GM12864 (cell line): ENCODE data around the gene F11R.

ENCODE experiments used
- DNase-seq: peaks from one replicate; pipeline ENCODE4 v3.0.0-alpha.2; 2011; ENCODE audit warnings: low read depth
- H3K4me3 ChIP-seq: 2 replicates; pipeline ENCODE4 v1.5.1; 2011; ENCODE audit warnings: mild to moderate bottlenecking, low read depth, low read length, control low read depth
- CTCF ChIP-seq: IDR thresholded peaks from 2 replicates; pipeline ENCODE4 v1.5.1; 2011; ENCODE audit warnings: low read depth, mild to moderate bottlenecking, moderate library complexity, low read length, control low read depth, inconsistent platforms; ENCODE audit errors: missing control alignments

The F11R gene

DNA sequence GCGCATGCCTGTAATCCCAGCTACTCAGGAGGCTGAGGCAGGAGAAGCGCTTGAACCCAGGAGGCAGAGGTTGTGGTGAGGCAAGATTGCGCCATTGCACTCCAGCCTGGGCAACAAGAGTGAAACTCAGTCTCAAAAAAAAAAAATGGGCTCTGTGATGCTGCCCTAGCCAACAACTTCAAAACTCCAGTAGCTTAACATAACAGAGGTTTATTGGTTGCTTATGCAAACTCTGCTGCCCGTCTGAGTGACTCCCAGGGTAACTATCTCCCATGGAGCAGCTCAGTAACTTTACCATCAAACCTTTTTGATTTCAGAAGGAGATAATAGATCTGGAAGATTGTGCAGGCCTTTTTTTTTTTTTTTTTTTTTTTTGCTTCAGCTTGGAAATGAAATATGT, 47.5 kb downstream of the F11R start:
- no peak for DNase-seq
- no peak for TF ChIP-seq CTCF
- no peak overlapping the region for H3K4me3 ChIP-seq

GRCh38 chr1:160972939-160973338, 48.0 kb downstream of the F11R start:
- no peak for DNase-seq
- no peak for TF ChIP-seq CTCF
- no peak overlapping the region for H3K4me3 ChIP-seq

- no peak for TF ChIP-seq CTCF
- no peak for DNase-seq
- no peak overlapping the region for H3K4me3 ChIP-seq
Measured at GRCh38 chr1:160971618-160972056, 49.3 kb downstream of the F11R start.

- TF ChIP-seq CTCF: no peak
- no peak for DNase-seq
- H3K4me3 ChIP-seq: no peak overlapping the region
Measured at GRCh38 chr1:160963521-160963920, 57.4 kb downstream of the F11R start.

DNA sequence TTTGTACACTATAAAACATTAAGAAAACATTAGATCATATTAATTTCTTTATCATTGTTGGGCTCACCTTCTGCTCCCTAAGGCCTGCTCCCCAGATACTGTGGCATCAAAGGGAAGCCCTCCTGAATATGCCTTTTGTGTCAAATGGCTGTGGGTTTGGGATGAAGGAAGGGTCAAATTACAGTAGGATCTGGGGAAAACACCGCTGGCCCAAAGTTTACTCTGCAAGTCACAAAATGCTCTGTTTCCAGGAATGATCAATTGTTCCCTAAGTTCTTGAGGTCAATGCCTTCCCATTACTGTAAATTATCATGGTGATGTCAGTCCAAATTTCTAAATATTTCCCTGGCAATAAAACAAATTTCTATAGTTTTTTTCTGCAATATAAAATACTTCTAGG, 59.5 kb downstream of the F11R start:
- TF ChIP-seq CTCF: no peak
- no peak overlapping the region for H3K4me3 ChIP-seq
- DNase-seq: no peak

DNA sequence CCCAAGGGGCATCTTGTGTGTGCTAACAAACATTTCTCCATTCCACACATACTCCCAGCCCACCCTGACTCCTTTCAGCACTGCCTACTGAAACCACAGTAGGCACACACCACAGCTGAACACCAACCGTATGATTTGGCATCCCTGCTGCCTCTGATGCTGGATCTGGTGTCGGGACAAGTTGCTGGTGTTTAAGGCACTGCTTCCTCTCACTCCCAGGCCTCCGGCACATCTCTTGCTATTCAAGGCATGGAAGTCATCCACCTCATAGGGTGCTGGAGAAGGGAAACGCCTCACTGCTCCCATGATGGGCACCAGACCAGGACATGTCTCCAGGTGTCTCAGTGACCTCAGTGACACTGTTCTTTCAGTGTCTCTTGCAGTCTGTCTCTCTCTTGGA, 64.0 kb downstream of the F11R start:
- H3K4me3 ChIP-seq: no peak overlapping the region
- no peak for DNase-seq
- TF ChIP-seq CTCF: no peak

DNA sequence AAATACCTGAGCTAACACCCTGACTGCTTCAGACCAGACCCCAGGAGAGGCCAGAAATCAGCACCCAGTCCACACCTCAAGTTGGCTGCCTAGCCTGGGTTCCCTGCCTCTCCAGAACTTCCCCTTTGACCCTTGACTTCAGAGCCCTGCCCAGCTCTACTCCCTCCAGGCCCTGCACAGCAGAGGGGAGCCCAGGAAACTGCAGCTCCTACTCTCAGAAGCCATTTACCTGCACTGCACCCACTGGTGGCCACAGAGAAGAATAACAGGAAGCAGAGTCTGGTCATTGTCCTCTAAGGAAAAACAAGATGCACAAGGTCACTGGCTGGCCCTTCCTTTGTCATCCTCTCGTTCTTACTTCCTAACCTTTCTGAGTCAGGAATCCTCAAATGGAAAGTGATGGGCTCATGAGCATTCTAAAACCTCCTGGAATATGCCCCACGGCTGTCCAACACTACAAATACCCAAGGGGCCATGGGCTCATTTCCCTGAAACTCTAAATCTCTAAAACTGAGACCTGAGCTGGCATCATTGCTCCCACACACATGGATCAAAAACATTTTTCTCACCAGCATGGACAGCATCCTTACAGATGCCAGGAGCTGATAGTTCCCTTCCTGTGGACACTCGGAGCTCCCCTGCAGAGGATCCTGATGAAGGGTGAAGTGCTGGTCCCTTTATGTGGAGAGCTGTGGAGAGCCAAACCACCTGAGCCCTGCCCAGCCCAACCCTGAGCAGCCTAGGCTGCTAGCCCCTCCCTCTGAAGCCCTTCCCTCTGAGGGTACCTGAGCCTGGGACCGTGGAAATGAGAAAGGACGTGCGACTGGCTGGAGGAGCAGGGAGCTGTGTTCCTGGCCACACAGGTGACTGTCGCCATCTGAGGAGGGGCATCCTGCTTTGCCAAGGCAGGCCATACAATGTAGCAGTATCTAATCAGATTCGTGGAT, 66.5 kb downstream of the F11R start, which contains the start of gene ITLN2:
Gene ITLN2, minus strand, starts transcription at position 652 of the 947 bp plus-strand sequence. Its CDS starts 68 bp downstream, at position 584.
- DNase-seq: peak; percentile 19
- H3K4me3 ChIP-seq: no peak within 1 kb of the TSS
- peak; percentile 94 for TF ChIP-seq CTCF
